Renal pelvis (tissue), 3 donors: ENCODE results near the gene ZNF142. TPM values are rescaled to one million over a fixed set of nuclear protein-coding genes. Genes with fewer than 3 reads are reported as not detected.

Experiments
- polyA plus RNA-seq, 3 donors: library from polyadenylated mRNA; unstranded; fragments of 120-200 nt; gene quantifications; one replicate each; pipeline ENCODE4 v1.2.1, GENCODE V29; 2013; ENCODE audit not compliant: insufficient read length in 3 of 3

Gene ZNF142
- polyA plus RNA-seq, 3 donors, result 18.9 to 25.3 (median 20.8) TPM

Other genes with a start within 250 kb of the ZNF142 start
- 10 to 100 TPM; 22.8 to 40.0 (median 32.8) TPM for gene VIL1, start 240.5 kb downstream of the ZNF142 start, polyA plus RNA-seq
- gene USP37, start 91.3 kb downstream of the ZNF142 start, polyA plus RNA-seq, result 10 to 100 TPM; 16.1 to 22.6 (median 16.4) TPM
- gene CNOT9, start 90.8 kb downstream of the ZNF142 start, polyA plus RNA-seq, result 10 to 100 TPM; 47.2 to 57.9 (median 57.1) TPM
- gene PLCD4, start 51.7 kb downstream of the ZNF142 start, polyA plus RNA-seq, result 10 to 100 TPM in 1 of 3 donors, 1 to 10 TPM in 2; 8.2 to 10.1 (median 9.6) TPM
- 10 to 100 TPM; 53.9 to 61.2 (median 56.5) TPM for gene BCS1L, start 60 bp upstream of the ZNF142 start, polyA plus RNA-seq
- 10 to 100 TPM; 43.4 to 45.9 (median 45.3) TPM for gene RNF25, start 12.4 kb upstream of the ZNF142 start, polyA plus RNA-seq
- 100 to 1,000 TPM in 2 of 3 donors, 10 to 100 TPM in 1; 65.8 to 113 (median 107) TPM for gene STK36, start 12.5 kb upstream of the ZNF142 start, polyA plus RNA-seq
- 10 to 100 TPM; 30.6 to 44.1 (median 40.2) TPM for gene TTLL4, start 51.2 kb upstream of the ZNF142 start, polyA plus RNA-seq
- gene CYP27A1, start 122.5 kb upstream of the ZNF142 start, polyA plus RNA-seq, result 10 to 100 TPM; 48.3 to 63.2 (median 59.1) TPM
- under 1 TPM; 0.06 to 0.21 (median 0.12) TPM for gene PRKAG3, start 172.2 kb upstream of the ZNF142 start, polyA plus RNA-seq
- under 1 TPM; 0.36 to 0.61 (median 0.43) TPM for gene WNT6, start 200.2 kb upstream of the ZNF142 start, polyA plus RNA-seq
- gene WNT10A, start 221.2 kb upstream of the ZNF142 start, polyA plus RNA-seq, result 1 to 10 TPM; 1.0 to 1.6 (median 1.1) TPM